T follicular helper cell (primary cell): ENCODE data around the gene VEGFD.

ENCODE experiments used
- DNase-seq: peaks from one replicate; pipeline ENCODE4 v3.0.0-alpha.2; 2020; ENCODE audit warnings: low read depth
- total RNA-seq, 2 experiments: gene quantifications; one replicate each; lab custom pipeline; 2026; lab: John Stamatoyannopoulos, UW

The VEGFD gene, protein sequence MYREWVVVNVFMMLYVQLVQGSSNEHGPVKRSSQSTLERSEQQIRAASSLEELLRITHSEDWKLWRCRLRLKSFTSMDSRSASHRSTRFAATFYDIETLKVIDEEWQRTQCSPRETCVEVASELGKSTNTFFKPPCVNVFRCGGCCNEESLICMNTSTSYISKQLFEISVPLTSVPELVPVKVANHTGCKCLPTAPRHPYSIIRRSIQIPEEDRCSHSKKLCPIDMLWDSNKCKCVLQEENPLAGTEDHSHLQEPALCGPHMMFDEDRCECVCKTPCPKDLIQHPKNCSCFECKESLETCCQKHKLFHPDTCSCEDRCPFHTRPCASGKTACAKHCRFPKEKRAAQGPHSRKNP
- 0 to 0.17 reads per million in 2 experiments for total RNA-seq

DNA sequence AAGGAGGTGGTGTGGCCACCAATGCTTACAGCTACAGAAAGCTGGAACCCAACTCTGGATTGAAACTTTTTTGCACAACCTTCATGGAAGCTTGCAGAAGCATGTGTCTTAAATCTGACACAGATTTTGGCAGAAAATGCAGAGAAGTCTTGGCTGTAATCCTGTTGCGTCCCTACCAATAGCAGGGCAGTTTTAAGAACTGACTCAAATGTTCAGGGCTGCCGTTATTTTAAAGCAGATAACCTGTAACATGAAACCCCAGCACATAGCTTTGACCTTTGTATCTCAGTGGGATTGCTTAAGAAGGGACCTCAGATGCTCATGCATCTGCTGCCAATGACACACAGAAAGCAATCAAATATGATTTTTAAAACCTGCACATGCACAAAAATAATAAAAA lies at the start of gene VEGFD:
Gene VEGFD, minus strand, starts transcription at position 110 of the 400 bp plus-strand sequence. CDS start 467 bp downstream, outside the sequence.
- DNase-seq: no peak

DNA sequence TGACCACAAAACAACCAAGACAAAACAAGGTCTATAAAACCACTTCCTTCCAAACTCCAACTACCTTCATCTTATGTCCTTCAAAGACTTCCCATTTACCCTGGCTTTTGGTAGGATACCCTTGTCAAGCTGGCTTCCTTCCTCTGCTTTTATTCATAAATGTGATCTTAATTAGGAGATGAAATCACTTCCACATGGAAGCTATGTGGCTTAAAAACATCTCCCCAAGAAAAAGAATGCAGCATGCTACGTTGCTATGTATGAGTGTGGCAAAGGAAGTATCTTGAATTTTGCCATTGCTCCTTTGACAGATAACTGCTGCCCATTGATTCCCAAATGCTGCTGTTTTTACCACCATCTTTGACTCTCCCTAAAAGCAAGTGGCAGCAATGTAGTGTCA lies 46.4 kb upstream of the VEGFD start:
- no peak for DNase-seq

DNA sequence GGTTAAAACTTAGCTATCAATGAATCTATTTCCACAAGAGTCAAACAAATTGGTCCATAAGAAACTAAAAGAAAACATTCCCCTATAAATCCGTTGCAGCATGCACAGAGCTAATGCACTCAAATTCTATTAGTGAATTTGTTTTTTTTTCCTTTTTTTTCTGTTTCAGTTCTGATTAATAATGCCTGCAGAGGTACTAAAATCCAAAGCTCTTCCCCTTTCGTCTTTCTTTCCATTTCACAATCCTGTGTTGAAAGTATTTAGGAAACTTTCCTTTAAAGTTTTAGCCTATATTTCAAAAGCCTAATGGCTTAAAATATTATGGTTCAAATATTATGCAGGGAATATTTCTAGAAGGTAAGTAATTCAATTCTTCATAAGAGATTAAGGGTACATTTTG lies 45.9 kb upstream of the VEGFD start:
- no peak for DNase-seq

DNA sequence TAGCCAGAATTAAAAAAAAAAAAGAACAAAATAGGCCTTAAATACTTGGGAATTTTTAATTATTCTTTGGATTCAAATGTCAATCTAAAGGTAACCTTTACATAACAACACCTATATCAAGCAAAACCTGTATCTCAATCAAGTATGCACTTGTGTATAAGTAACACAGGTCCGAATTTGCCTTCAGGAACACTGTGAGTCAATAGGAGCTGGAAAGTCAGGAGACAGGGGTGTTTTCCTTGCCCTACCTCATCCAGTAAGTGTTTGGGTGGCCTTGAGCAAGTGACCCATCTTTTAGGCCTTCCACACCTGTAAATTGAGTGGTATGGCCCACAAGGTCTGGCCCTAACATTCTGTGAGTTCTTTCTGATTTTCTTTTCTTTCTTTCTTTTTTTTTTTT lies 40.8 kb upstream of the VEGFD start:
- DNase-seq: no peak

DNA sequence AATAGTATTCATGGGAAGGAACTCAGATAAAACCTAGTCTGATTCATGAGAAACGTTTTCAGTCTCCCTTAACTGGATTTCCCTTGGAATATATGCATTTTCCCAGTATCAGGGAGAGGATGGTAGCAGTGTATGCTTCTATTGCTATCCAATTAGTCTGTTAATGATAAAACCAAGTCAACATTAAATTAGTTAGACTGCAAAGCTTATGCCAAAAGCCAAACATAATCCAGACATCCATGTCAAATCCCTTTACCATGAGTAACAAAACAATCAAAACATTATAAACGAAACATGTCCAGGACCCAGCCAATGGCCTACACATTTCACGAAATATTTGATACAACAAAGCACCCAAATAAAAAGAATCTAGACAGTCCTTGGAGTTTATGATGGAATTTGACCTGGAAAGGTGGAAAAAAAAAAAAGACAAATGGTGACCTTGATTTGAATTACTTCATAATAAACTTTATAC lies 34.5 kb upstream of the VEGFD start:
- no peak for DNase-seq

DNA sequence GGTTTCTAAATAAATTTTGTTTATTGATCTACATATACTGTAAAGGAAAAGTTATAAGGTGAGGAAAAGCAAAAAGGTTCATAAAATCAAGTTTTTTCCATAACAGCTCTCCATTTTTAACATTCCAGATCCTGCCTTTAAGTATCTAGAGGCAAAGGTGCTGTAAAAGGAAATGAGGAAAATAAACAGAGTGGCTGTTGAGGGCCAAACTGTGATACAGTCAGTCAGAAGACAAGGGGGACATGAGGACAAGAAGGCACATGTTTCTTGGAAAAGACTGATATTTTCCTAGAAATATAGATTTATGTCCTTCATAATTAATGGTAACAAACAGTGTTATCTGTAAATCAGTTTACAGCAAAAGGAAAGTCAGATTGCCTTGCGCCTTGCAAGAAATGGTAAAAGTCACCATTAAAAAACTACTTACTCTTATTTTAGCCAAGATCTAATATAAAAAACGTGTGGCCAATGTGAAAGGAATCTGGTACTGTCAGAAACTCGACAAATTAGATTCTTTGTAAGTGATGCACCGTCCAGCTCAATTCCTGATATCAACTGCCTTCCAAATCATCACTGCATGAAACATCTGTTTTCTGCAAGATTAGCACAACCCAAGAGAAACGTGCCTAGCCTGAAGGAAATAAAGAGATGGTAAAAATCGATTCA lies 34.0 kb upstream of the VEGFD start:
- DNase-seq: no peak

DNA sequence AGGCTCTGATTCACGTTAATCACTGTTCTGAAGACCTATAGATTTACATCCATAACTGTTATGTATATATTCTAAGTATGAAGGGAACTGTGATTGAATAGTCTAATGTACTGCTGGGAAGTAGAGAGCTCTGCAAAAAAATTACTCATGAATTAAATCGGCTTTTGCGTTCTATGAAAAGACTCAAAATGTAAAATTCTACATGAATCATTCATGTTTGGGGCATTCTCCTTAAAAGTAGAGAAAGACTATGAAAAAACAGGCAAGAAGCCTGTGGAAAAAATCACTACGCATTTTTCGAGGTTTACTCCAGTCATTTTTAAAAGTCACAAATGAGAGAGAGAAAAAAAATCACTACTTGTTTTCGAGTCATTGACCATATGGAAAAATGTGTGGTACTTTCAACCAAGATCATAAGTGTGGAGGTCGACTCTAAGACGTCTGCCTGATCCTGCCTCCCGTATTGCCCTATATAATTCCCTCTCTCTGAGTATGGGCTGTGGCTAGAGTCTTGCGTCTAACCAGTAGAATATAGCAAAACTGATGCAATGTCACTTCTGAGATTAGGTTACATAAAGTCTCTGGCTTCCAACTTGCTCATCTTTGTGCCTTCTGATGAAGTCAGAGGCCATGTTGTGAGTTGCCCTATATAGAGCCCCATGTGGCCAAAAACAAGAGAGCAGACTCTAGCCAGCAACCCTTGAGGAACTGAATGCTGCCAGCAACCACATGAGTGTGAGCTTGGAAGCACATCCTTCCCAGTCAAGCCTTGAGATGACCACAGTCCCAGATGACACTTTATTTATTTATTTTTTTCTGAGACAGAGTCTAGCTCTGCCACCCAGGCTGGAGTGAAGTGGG lies 32.1 kb upstream of the VEGFD start:
- no peak for DNase-seq

DNA sequence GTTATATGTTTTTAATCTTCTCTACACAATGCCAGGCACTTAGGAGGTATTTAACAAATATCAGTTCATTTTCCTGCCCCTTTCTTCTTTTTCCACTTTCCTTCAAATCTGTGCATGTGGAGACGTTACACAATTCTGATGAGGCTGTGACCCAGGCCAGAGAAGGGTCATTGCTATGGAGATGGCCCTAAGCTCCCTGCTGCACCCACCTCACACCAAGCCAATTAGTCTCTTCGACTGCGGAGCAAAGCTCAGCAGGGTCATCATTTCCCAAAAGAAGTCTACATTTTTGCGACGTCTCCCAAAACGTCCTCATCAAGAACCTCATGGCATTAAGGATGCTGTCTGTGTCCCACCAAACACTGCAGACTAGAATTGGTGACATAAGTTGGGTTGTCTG lies 28.9 kb upstream of the VEGFD start:
- DNase-seq: no peak

DNA sequence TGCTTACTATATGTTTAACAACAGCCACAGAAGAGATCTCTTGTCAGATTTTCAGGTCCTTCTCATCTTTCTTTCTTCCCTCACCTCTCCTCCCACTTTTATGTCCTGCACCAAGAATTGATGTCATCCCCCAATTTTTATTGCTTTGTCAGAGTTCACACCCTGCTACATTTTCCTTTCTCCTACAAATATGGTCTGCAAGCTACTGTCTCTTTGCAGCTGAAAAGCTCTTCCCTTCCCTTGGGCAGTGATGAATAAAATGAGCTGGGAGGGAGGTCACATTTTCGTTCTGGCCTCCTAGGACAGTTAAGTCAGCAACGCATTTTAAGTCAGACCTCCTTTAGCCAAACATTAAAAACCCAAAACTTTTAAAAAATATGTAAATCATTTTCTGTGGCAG lies 26.7 kb upstream of the VEGFD start:
- no peak for DNase-seq

DNA sequence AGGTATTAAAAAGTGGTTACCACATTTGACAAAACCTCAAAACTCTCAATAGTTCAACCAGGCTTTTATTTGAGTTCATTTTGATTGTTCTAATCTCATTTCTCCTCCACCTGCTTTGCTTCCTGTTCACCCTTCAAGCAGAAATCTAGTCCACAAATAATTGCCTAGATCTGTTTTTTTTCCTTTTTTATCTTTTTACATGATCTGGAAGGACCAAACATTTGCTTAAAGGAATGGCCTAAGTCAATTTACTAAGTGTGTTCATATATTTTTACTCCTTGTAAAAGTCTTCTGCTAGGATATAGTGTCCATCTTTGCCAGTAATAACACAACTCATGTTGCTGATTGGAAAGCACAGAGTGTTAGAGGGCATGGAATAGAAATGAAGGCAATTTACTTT lies 26.2 kb upstream of the VEGFD start:
- no peak for DNase-seq

DNA sequence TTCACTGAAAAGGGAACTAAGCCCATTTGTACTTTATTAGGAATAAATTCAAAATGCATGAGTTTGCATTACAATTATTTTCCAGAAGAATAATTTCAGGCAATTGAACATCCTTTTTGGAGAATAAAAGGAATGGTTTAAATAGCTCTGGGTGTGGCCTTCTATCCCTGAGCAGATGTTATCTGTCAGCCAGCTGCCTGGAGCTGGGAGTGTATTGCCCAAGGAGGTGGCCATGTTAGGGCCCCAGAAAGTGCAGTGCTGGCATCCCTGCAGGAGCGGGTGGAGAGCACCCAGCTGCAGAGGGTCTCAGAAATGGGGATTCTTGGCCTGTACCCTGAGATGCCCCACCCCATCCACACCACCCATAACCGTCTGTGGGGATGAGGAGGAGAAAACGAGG lies 21.6 kb upstream of the VEGFD start:
- DNase-seq: no peak

DNA sequence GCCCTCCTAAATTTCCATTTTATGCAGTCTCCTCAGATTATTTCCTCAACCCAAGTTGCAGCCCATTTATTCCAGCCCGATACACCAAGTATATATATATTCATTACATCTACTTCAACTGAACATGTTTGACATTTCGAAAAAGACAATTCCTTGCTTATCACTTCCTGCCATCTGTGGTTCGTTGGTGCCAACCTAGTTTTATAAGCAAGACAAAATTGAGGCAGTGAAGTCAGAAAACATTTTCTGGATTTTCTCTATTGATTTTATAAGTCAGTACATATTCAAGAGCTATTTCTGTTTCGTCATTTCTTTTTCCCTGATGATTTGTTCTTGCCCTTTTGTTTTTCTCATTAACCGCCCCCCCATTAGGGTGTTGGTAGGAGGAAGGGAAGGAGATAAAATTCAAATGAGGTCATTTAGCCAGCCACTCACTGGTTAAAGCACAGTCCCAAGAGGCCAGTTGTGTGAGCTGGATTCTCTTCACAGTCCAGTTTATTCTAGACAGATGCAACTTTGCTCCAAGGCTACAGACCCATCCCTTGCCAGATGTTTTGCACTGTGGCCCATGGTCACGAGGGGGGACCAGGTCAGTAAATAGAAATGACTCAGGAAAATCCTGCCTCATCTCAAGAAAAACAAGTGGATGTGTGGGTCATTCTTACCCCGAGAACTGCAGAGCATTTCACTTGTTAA lies 20.3 kb upstream of the VEGFD start:
- DNase-seq: no peak

DNA sequence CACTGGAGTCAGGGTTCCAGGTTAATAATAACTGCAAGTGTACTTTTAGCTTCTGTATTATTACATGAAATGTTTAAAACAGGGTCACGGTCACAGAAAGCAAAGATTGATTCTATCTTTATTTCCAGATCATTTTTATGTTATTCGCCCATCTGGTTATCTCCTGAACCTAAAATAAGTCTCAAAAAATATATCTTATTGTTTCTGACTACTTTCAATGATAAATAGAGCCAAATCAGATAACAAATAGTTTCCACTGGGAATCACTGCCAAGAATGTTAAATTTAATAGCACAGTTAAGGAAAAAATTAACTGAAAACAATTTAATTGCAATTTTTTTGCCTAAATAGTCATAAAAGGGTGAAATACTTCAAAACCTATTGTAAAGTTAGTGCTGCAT lies 17.2 kb upstream of the VEGFD start:
- no peak for DNase-seq

DNA sequence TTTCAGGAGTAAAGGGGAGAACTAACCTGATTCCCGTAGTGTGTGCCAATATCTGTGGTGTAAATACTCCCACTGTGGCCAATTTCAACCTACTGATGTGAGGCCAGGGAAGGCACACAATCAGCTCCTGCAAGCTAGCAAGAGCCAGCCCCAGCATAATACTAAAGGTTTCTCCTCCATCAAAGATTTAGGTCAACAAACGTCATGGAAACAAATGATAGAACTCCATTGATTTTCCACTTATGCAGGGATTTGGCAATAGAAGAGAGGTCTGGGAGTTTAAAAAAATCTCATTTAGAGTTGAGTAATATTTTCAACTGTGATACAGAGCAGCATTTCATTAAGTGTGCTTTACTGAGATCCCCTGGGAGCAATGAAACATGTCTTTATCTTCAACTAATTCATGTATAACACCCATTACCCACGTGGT lies 15.8 kb upstream of the VEGFD start:
- no peak for DNase-seq

DNA sequence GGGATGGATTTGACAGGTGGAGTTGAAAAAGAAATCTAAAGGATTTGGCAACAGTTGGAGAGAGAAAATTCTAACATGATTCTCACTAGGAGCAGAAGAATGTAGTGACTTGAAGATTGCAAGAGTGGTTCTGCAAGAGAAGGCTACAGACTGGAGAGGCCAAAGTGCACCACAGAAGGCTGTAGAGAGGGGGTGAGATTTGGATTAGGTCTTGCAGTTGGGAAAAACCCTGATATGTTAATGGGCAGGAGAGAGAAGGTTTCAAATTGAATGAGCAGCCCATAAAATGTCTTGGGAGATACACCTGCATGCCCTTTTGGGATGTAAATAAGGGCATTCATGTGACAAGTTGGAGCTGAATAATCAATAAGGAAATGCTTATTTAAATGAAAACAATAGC lies 14.7 kb upstream of the VEGFD start:
- DNase-seq: no peak

DNA sequence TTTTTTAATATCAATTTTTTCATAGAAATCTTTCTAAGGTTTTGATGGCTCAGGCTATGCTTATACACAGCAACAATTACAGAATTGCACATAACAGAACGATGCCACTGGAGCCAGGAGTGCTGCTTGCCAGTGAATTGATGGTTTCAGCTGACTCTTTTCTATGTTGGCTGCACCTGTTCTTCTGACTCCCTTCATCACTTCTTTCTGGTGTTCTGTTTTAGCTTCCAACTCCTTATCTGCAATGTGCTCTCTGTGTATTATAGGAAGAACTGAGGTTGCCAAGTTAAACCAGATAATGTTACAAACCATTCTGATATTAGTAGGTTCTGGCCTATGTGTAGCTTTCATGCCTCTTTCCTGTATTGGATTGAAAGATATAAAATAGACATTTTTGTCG lies 11.6 kb upstream of the VEGFD start:
- DNase-seq: no peak

DNA sequence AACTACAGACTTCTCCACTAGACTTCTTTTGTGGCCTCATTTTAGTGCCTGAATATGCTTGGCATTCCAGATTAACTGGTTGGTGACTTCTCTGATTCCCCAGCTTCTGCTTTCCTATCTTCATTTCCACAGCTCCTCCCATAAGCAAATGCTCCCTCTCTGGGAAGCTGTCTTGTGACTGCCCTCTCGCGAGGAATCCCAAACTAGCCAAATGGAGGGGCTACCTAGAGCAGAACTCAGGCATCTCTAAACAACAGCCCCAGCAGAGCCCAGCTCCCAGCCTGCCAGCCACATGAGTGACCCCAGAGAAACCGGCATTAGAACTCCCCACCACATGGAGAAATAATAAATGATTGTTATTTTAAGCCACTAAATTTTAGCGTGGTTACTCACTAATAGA lies 7.6 kb upstream of the VEGFD start:
- no peak for DNase-seq

DNA sequence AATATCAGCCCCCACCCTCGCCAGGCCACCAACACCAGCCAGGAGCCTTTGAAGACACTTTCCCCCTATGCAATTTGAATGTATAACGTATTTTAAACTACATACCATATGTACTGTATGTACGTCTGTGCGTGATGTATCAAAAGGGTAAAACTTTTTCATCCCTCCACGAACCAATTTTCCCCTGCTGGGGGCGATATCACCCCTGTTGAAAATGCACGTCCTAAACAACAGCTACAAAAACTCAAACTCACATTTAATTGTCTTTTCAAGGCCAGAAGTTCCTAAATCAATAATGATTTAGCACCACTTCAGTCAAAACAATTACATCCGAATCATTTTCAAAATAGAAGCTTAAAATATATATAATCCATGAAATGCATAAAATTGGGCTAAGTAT lies 1.4 kb downstream of the VEGFD start:
- DNase-seq: no peak

DNA sequence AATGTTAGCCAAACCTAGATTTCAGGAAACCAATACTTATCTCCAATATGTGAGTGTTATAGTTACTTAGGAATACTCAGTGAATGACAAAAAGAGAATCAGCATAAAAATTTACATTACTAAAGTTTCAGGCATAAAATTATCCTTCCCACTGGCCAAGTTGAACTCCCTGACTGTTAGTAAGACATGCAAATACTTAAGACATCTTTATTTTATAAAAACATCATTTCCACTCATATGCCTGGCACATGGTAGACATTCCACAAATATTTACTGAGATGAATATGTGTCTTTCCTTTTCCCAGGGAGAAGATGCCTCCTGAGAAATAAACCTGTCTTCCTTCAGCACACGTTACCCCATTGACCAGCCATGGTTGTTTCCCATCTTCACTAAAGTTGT lies 7.3 kb downstream of the VEGFD start:
- no peak for DNase-seq

DNA sequence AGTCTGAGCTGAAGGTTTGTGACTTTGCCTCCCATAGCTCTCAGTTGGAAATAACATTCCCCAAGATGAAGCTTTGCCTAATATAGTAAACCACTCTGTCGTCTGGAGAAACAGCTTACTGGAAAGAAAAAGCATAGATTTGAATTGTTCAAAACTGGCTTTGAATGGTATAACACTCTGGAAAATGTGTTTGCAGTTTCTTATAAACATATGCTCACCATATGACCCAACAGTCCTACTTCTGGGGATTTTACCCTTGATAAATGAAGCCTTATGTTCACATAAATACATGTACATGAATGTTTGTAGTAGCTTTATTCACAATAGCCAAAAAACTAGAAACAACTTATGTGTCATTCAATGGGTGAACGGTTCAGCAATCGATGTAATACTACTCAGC lies 10.2 kb downstream of the VEGFD start:
- DNase-seq: no peak

DNA sequence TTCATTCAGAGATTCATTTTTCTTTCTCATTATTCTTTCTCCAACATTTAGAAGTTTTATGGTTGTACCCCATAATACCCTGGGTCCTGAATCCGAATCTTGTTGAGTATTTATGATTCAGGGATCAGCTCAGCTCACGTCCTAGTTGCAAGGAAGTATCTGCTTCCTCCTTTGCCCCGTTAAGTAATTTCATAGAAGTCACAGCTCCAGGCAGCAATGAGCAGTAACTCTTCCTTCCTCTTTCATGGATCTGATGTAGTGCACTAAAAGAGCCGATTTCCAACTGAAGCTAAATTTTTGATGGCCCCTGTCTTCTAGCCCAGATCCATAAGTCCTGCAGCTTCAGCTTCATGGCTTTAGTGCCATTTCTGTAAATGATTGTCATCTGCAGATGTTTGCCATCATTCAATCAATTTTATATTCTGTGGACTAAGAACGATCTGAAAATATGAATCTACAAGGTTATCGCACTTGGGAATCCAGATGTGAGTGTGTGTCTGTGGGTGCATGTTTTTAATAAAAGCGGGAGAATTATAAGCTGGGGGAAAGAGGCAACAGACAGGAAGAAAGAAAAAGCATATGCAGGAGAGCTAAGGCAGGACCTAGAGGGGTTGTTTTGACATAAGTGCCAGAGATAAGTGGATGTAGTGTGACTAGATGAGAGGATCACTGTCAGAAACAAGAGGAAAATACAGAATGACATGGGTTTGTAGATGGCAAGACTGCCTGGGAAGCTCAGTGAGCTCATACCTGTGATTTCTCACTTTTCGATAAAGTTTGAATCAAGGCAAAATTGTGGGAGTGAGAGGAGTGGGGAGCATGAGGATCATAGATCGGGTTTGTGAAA lies 17.5 kb downstream of the VEGFD start:
- DNase-seq: no peak
